SK-N-SH (cell line): Measurements from ENCODE around the gene TFF1. TPM values are rescaled to one million over a fixed set of nuclear protein-coding genes. Genes with fewer than 3 reads are reported as not detected.

Experiments used
- CTCF ChIA-PET: fragments of 300-600, 350-600 bp; formaldehyde crosslinking; extraction: SDS; loops from one replicate; lab custom pipeline; 2021; lab: Yijun Ruan, JAX
- POLR2A ChIA-PET: fragments of 350-600 bp; sonication (Branson Sonifier 250); formaldehyde crosslinking; extraction: SDS; loops from one replicate; lab custom pipeline; 2020; ENCODE audit warnings: antibody characterized with exemption, inconsistent platforms; lab: Yijun Ruan, JAX
- DNase-seq: peaks from one replicate; pipeline ENCODE4 v3.0.0; 2012
- H2AFZ ChIP-seq: fragments of 200-600 bp; sonication (generic); 2 replicates; pipeline ENCODE4 v1.8.1; 2016; ENCODE audit warnings: antibody characterized with exemption, mild to moderate bottlenecking, low read depth
- H3F3A ChIP-seq: fragments of 200-600 bp; sonication (generic); replicated peaks from 2 replicates; pipeline ENCODE3; 2016; ENCODE audit warnings: antibody characterized with exemption, mild to moderate bottlenecking; ENCODE audit not compliant: insufficient read depth
- H3K27ac ChIP-seq, 2 experiments: fragments of 200-500 bp in 1 of 2; fragments of 200-600 bp in 1 of 2; sonication (Bioruptor generic) in 1 of 2; sonication (generic), shearing (Covaris generic) in 1 of 2; 2 replicates each; pipeline versions ENCODE4 v1.5.1 to v1.6.1; 2014 to 2016; ENCODE audit warnings: low read depth in 2 of 2, inconsistent platforms in 1 of 2, low read length in 1 of 2, mild to moderate bottlenecking in 1 of 2, mixed read lengths in 1 of 2
- H3K27me3 ChIP-seq: fragments of 200-600 bp; sonication (generic), shearing (Covaris generic); 2 replicates; pipeline ENCODE4 v1.6.1; 2016; ENCODE audit warnings: mixed run types; ENCODE audit not compliant: insufficient read depth
- H3K36me3 ChIP-seq, 2 experiments: fragments of 200-500 bp in 1 of 2; fragments of 200-600 bp in 1 of 2; sonication (Bioruptor generic) in 1 of 2; sonication (generic) in 1 of 2; replicated peaks in 1 of 2; 2 replicates each; pipeline versions ENCODE3 to v1.5.1; 2014 to 2016; ENCODE audit warnings: low read length in 1 of 2, mild to moderate bottlenecking in 1 of 2; ENCODE audit not compliant: insufficient read depth in 2 of 2, control insufficient read depth in 1 of 2
- H3K4me1 ChIP-seq, 2 experiments: fragments of 200-500 bp in 1 of 2; fragments of 200-600 bp in 1 of 2; sonication (Bioruptor generic) in 1 of 2; sonication (generic), shearing (Covaris generic) in 1 of 2; 2 replicates each; pipeline versions ENCODE4 v1.5.1 to v1.6.1; 2014 to 2016; ENCODE audit warnings: low read depth in 1 of 2, low read length in 1 of 2, mixed run types in 1 of 2; ENCODE audit not compliant: insufficient read depth in 2 of 2, control insufficient read depth in 1 of 2
- H3K4me2 ChIP-seq: fragments of 200-600 bp; sonication (generic), shearing (Covaris generic); 2 replicates; pipeline ENCODE4 v1.6.1; 2017; ENCODE audit warnings: mixed run types
- H3K4me3 ChIP-seq, 2 experiments: fragments of 200-500 bp in 1 of 2; fragments of 200-600 bp in 1 of 2; sonication (Bioruptor generic) in 1 of 2; sonication (generic), shearing (Covaris generic) in 1 of 2; 2 replicates each; pipeline versions ENCODE4 v1.5.1 to v1.8.1; 2014 to 2016; ENCODE audit warnings: low read depth in 2 of 2, inconsistent platforms in 1 of 2, low read length in 1 of 2, mild to moderate bottlenecking in 1 of 2, mixed read lengths in 1 of 2, moderate library complexity in 1 of 2
- H3K79me2 ChIP-seq: fragments of 200-600 bp; sonication (generic); 2 replicates; pipeline ENCODE4 v1.8.1; 2017; ENCODE audit warnings: mild to moderate bottlenecking; ENCODE audit not compliant: insufficient read depth
- H3K9ac ChIP-seq: fragments of 200-600 bp; sonication (generic); 2 replicates; pipeline ENCODE4 v1.6.1; 2017; ENCODE audit warnings: mixed run types
- H3K9me2 ChIP-seq: fragments of 200-600 bp; sonication (generic); 2 replicates; pipeline ENCODE4 v1.6.1; 2017; ENCODE audit warnings: mixed run types
- H3K9me3 ChIP-seq: fragments of 200-600 bp; sonication (generic); 2 replicates; pipeline ENCODE4 v1.6.1; 2017; ENCODE audit warnings: mixed run types, mild to moderate bottlenecking, moderate library complexity
- H4K20me1 ChIP-seq: fragments of 200-600 bp; sonication (generic); 2 replicates; pipeline ENCODE4 v1.6.1; 2017; ENCODE audit warnings: mild to moderate bottlenecking, mixed run types; ENCODE audit not compliant: insufficient read depth
- EP300 ChIP-seq, 2 experiments: IDR thresholded peaks; 2 replicates each; pipeline versions ENCODE4 v1.4.0 to v1.6.1; 2012; ENCODE audit warnings: borderline replicate concordance in 1 of 2, low read depth in 1 of 2, low read length in 1 of 2
- FOXM1 ChIP-seq: IDR thresholded peaks from 2 replicates; pipeline ENCODE4 v1.4.0; 2012; ENCODE audit warnings: low read depth, mild to moderate bottlenecking
- GABPA ChIP-seq: IDR thresholded peaks from 2 replicates; pipeline ENCODE4 v1.4.0; 2012; ENCODE audit warnings: low read depth, mild to moderate bottlenecking
- MXI1 ChIP-seq: IDR thresholded peaks from 2 replicates; pipeline ENCODE4 v1.6.1; 2012; ENCODE audit warnings: mild to moderate bottlenecking, low read depth, low read length, improper control_type of control experiment
- NRF1 ChIP-seq: IDR thresholded peaks from 2 replicates; pipeline ENCODE4 v1.6.1; 2012; ENCODE audit warnings: low read depth, mild to moderate bottlenecking, low read length
- PBX3 ChIP-seq: IDR thresholded peaks from 2 replicates; pipeline ENCODE4; 2012
- POLR2AphosphoS5 ChIP-seq: IDR thresholded peaks from 2 replicates; pipeline ENCODE4 v1.6.1; 2012; ENCODE audit warnings: low read depth, low read length
- RCOR1 ChIP-seq: fragments of 150-350 bp; IDR thresholded peaks from 2 replicates; pipeline ENCODE4 v1.6.1; 2017; ENCODE audit warnings: antibody characterized with exemption, low read length
- REST ChIP-seq: IDR thresholded peaks from 2 replicates; pipeline ENCODE4 v1.6.1; 2012; ENCODE audit warnings: mild to moderate bottlenecking, low read depth, low read length, moderate library complexity
- RFX5 ChIP-seq: IDR thresholded peaks from 2 replicates; pipeline ENCODE4 v1.6.1; 2012; ENCODE audit warnings: mild to moderate bottlenecking, improper control_type of control experiment, low read length
- SMC3 ChIP-seq: IDR thresholded peaks from 2 replicates; pipeline ENCODE4 v1.6.1; 2012; ENCODE audit warnings: low read depth, low read length, improper control_type of control experiment
- TAF1 ChIP-seq: IDR thresholded peaks from 2 replicates; pipeline ENCODE4 v1.6.1; 2012; ENCODE audit warnings: low read depth, mild to moderate bottlenecking, low read length, moderate library complexity, borderline replicate concordance
- TCF12 ChIP-seq: IDR thresholded peaks from 2 replicates; pipeline ENCODE4 v1.4.0; 2012
- TEAD4 ChIP-seq: IDR thresholded peaks from 2 replicates; pipeline ENCODE4 v1.4.0; 2012; ENCODE audit warnings: mild to moderate bottlenecking, borderline replicate concordance; ENCODE audit not compliant: insufficient read depth
- ZBTB33 ChIP-seq: IDR thresholded peaks from 2 replicates; pipeline ENCODE4 v1.4.0; 2012; ENCODE audit warnings: low read depth, borderline replicate concordance
- WGBS: methylation state at CpG from one replicate; pipeline ENCODE4 v1.1.6; 2017; ENCODE audit warnings: low lambda C conversion rate; 5-methylcytosine and 5-hydroxymethylcytosine counted together
- polyA plus RNA-seq, 3 experiments: library from polyadenylated mRNA; depleted of rRNA; stranded (reverse); fragments of >200 nt; gene quantifications; 2 replicates each; pipeline ENCODE4 v1.2.3, GENCODE V29; 2012

TFF1 gene
- polyA plus RNA-seq, 1 of the 3 experiments (the other 2 are of a cell fraction): not detected

GRCh38 chr21:42343556-42343955 lies 22.8 kb downstream of the TFF1 start:
- 36% methylated on average over 6 of the region's 6 CpGs for WGBS
- no peak overlapping the region for H3K4me3 ChIP-seq
- H2AFZ ChIP-seq: no peak overlapping the region
- TF ChIP-seq SMC3 (no peak), POLR2AphosphoS5 (no peak), MXI1 (no peak), PBX3 (no peak), TAF1 (no peak), TEAD4 (no peak), FOXM1 (no peak), RFX5 (no peak), GABPA (no peak), RCOR1 (no peak), TCF12 (no peak), ZBTB33 (no peak), NRF1 (no peak)
- no peak for DNase-seq
- H3K4me2 ChIP-seq: no peak overlapping the region
- H3K27ac ChIP-seq: no peak overlapping the region
- no peaks in the 10 kb centered on the region for H3K27me3 ChIP-seq
- H3K4me1 ChIP-seq: no peaks in the 10 kb centered on the region
- H3K79me2 ChIP-seq: no peaks in the 10 kb centered on the region
- CTCF ChIA-PET: no interaction called here
- H4K20me1 ChIP-seq: no peaks in the 10 kb centered on the region
- no peaks in the 10 kb centered on the region for H3K36me3 ChIP-seq
- POLR2A ChIA-PET: no interaction called here
- no peaks in the 10 kb centered on the region for H3K9me2 ChIP-seq
- H3K9me3 ChIP-seq: no peaks in the 10 kb centered on the region
- H3F3A ChIP-seq: no peaks in the 10 kb centered on the region
- H3K9ac ChIP-seq: no peak overlapping the region

- Histone ChIP-seq H3K9ac (no peak overlapping the region), H3K79me2 (no peaks in the 10 kb centered on the region), H3F3A (no peaks in the 10 kb centered on the region), H3K4me3 (no peak overlapping the region), H3K4me2 (no peak overlapping the region), H3K9me2 (no peaks in the 10 kb centered on the region), H3K27ac (no peak overlapping the region), H2AFZ (no peak overlapping the region), H4K20me1 (no peaks in the 10 kb centered on the region), H3K9me3 (no peaks in the 10 kb centered on the region), H3K27me3 (no peaks in the 10 kb centered on the region), H3K36me3 (no peaks in the 10 kb centered on the region), H3K4me1 (no peaks in the 10 kb centered on the region)
- WGBS: 52% methylated on average over 10 of the region's 10 CpGs
- TF ChIP-seq EP300 (IDR thresholded peaks at IDR 0.05; ENCODE audit: borderline replicate concordance in 1 of 2, low read depth in 1 of 2, low read length in 1 of 2) (no peak), REST (no peak)
- ChIA-PET POLR2A (no interaction called here), CTCF (interaction anchor here (0.8 kb wide), 1 partner anchor 34 kb away, joined by 3 read pairs; no protein-coding TSS in a partner anchor)
- DNase-seq: no peak
These were observed 23.2 kb downstream of the TFF1 start for GRCh38 chr21:42343101-42343500.
